Ovary (tissue), 3 donors: ENCODE data around the gene FBXL7.

Experiments used
- EP300 ChIP-seq: sonication (generic); formaldehyde crosslinking; IDR thresholded peaks from one replicate; pipeline ENCODE4 v1.6.1; 2017; ENCODE audit warnings: antibody characterized with exemption
- POLR2A ChIP-seq: fragments of 450-650 bp; IDR thresholded peaks from one replicate; pipeline ENCODE4 v1.6.1; 2017; ENCODE audit warnings: antibody characterized with exemption, mild to moderate bottlenecking, moderate library complexity
- TF ChIP-seq, protein P1 (sequence below), 3 donors: fragments of 450-650 bp in 2 of 3; fragments of 200-600 bp in 1 of 3; IDR thresholded peaks; one replicate each; pipeline versions ENCODE4 v1.5.1 to v1.8.0; 2016 to 2022; ENCODE audit warnings: antibody characterized with exemption in 3 of 3, mild to moderate bottlenecking in 1 of 3
- donor health status: DM: no; HTN: no; CAD: no.

DNA sequence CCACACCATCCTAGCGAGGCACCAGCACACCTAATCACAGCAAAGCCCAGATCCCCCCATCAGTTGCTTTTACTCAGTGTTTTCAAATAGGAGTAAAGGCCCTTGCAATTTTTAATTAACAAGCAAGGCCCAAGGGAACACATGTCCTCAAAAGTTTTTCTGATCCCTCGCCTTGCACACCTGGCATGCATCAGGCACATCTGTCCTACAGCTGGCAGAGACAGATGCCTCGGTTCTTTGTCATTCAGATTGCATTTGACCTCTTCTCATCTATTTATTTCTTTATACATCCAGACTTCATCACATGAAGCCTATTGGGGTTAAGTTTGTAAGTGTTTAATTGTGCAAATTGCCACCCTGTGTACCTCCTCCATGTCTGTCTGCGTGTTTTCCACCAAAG, 438.2 kb downstream of the FBXL7 start:
- TF ChIP-seq, protein P1, sequence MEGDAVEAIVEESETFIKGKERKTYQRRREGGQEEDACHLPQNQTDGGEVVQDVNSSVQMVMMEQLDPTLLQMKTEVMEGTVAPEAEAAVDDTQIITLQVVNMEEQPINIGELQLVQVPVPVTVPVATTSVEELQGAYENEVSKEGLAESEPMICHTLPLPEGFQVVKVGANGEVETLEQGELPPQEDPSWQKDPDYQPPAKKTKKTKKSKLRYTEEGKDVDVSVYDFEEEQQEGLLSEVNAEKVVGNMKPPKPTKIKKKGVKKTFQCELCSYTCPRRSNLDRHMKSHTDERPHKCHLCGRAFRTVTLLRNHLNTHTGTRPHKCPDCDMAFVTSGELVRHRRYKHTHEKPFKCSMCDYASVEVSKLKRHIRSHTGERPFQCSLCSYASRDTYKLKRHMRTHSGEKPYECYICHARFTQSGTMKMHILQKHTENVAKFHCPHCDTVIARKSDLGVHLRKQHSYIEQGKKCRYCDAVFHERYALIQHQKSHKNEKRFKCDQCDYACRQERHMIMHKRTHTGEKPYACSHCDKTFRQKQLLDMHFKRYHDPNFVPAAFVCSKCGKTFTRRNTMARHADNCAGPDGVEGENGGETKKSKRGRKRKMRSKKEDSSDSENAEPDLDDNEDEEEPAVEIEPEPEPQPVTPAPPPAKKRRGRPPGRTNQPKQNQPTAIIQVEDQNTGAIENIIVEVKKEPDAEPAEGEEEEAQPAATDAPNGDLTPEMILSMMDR (IDR thresholded peaks at IDR 0.05), result no peak
- TF ChIP-seq POLR2A (no peak), EP300 (no peak)
